ENCODE results near the gene APC. TPM values are rescaled to one million over a fixed set of nuclear protein-coding genes. Genes with fewer than 3 reads are reported as not detected.

Gene APC
- total RNA-seq, 1 experiment from 2014 or later: 33.7 TPM

DNA sequence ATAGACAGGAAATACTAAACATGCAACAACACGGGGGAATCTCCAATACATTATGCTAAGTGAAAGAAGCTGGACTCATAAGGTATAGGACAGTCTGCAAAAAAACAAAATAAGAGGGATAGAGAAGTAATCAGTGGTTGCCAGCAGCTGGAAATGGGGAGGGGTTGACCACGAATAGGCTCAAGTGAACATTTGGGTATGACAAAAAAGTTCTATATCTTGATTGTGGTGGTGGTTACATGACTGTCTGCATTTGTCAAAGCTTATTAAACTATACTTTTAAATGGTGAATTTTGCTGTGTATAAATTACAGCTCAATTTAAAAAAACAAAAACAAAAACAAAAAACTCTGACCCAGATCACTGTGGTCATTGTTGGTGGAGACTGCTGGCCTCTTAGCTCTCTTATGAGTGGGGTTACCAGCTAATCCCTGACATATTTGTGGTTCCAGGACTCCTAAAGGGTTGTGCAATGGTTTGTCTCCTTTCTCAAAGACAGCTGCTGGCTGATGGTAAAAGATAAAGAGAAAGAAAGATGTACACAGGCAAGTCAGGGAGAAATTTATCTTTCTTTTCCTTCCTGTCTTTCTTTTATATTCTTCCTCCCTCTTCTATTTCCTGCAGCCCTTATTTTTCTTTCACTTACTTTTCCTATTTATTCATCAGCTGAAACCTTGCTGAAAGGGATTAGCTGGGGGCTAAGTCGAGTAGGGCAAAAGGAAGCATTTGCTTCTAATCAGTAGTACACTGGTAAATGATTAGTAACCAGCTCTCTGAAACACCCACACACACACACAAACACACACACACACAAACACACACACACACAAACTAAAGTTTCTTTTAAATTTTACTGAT is 42.6 kb upstream of the APC start:
- Histone ChIP-seq H3K4me1 (ENCODE audit: control insufficient read depth, insufficient read depth, low read length) (no peaks in the 10 kb centered on the region), H3K4me3 (ENCODE audit: low read depth in 2 of 2, low read length in 2 of 2) (no peak overlapping the region), H3K9me3 (ENCODE audit: control insufficient read depth, insufficient read depth, low read depth, low read length) (no peaks in the 10 kb centered on the region), H3K36me3 (ENCODE audit: control insufficient read depth, insufficient read depth, low read length) (no peaks in the 10 kb centered on the region), H3K27me3 (ENCODE audit: control insufficient read depth, insufficient read depth, low read length) (no peaks in the 10 kb centered on the region; the same call in 1 of the 2 replicates), H3K27ac (ENCODE audit: low read length) (no peak overlapping the region)
- in situ Hi-C loops (cut with HindIII; ENCODE audit: low pct_unique_long_range_greater_than_20kb, low sequenced_read_pairs) (no loop called here), intact Hi-C loops (cut with micrococcal nuclease; ENCODE audit: unreplicated experiment) (loop anchor here (5.0 kb wide), 1 partner anchor 152 kb away; no protein-coding TSS in a partner anchor)
- ChIA-PET CTCF (no interaction called here), POLR2A (no interaction called here)
- no TSS peak for BruUV-seq (replicated peaks)
- DNase-seq (ENCODE audit: low read depth, low spot score): no peak
- no peak for ATAC-seq
- TF ChIP-seq POLR2AphosphoS5 (IDR thresholded peaks at IDR 0.05; ENCODE audit: low read depth, low read length) (no peak), TCF7L2 (IDR thresholded peaks at IDR 0.05; ENCODE audit: low read depth, low read length) (no peak)

DNA sequence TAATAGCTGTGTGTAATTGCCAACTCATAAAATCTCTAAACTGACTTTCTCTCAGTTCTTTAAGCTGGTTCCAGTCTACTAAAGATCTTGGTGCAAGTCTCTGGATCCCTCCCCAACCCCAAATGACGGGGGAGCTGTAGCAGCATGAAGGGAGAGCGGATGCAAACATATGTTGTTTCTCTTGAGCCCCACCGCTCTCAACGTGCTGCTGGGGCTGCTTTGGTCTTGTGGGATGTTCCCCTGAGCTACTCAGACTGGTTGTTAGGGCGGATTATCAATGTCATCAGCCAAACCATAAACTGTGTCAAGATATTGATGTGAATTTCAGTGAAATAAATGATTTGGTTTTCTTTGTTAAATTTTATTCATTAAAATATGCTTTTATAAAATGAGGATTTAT is 40.9 kb upstream of the APC start:
- Histone ChIP-seq H3K4me3 (ENCODE audit: low read depth in 2 of 2, low read length in 2 of 2) (no peak overlapping the region), H3K36me3 (ENCODE audit: control insufficient read depth, insufficient read depth, low read length) (no peaks in the 10 kb centered on the region), H3K4me1 (ENCODE audit: control insufficient read depth, insufficient read depth, low read length) (no peaks in the 10 kb centered on the region), H3K27ac (ENCODE audit: low read length) (no peak overlapping the region), H3K27me3 (ENCODE audit: control insufficient read depth, insufficient read depth, low read length) (no peaks in the 10 kb centered on the region; the same call in 1 of the 2 replicates), H3K9me3 (ENCODE audit: control insufficient read depth, insufficient read depth, low read depth, low read length) (no peaks in the 10 kb centered on the region)
- DNase-seq (ENCODE audit: low read depth, low spot score) (no peak), ATAC-seq (no peak)
- BruUV-seq (replicated peaks): no TSS peak
- no peak for TF ChIP-seq SIN3A (IDR thresholded peaks at IDR 0.05; ENCODE audit: borderline replicate concordance, insufficient read depth, low read depth, low read length)
- TF ChIP-seq, protein P1, sequence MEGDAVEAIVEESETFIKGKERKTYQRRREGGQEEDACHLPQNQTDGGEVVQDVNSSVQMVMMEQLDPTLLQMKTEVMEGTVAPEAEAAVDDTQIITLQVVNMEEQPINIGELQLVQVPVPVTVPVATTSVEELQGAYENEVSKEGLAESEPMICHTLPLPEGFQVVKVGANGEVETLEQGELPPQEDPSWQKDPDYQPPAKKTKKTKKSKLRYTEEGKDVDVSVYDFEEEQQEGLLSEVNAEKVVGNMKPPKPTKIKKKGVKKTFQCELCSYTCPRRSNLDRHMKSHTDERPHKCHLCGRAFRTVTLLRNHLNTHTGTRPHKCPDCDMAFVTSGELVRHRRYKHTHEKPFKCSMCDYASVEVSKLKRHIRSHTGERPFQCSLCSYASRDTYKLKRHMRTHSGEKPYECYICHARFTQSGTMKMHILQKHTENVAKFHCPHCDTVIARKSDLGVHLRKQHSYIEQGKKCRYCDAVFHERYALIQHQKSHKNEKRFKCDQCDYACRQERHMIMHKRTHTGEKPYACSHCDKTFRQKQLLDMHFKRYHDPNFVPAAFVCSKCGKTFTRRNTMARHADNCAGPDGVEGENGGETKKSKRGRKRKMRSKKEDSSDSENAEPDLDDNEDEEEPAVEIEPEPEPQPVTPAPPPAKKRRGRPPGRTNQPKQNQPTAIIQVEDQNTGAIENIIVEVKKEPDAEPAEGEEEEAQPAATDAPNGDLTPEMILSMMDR (IDR thresholded peaks at IDR 0.05): no peak
- TF ChIP-seq, protein P2, sequence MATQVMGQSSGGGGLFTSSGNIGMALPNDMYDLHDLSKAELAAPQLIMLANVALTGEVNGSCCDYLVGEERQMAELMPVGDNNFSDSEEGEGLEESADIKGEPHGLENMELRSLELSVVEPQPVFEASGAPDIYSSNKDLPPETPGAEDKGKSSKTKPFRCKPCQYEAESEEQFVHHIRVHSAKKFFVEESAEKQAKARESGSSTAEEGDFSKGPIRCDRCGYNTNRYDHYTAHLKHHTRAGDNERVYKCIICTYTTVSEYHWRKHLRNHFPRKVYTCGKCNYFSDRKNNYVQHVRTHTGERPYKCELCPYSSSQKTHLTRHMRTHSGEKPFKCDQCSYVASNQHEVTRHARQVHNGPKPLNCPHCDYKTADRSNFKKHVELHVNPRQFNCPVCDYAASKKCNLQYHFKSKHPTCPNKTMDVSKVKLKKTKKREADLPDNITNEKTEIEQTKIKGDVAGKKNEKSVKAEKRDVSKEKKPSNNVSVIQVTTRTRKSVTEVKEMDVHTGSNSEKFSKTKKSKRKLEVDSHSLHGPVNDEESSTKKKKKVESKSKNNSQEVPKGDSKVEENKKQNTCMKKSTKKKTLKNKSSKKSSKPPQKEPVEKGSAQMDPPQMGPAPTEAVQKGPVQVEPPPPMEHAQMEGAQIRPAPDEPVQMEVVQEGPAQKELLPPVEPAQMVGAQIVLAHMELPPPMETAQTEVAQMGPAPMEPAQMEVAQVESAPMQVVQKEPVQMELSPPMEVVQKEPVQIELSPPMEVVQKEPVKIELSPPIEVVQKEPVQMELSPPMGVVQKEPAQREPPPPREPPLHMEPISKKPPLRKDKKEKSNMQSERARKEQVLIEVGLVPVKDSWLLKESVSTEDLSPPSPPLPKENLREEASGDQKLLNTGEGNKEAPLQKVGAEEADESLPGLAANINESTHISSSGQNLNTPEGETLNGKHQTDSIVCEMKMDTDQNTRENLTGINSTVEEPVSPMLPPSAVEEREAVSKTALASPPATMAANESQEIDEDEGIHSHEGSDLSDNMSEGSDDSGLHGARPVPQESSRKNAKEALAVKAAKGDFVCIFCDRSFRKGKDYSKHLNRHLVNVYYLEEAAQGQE (IDR thresholded peaks at IDR 0.05; ENCODE audit: insufficient read depth in 1 of 2, low read depth in 2 of 2, low read length in 1 of 2): no peak
- no peak for TF ChIP-seq TCF7L2 (IDR thresholded peaks at IDR 0.05; ENCODE audit: low read depth, low read length)
- TF ChIP-seq POLR2AphosphoS5 (IDR thresholded peaks at IDR 0.05; ENCODE audit: low read depth, low read length): no peak
- ChIA-PET POLR2A (no interaction called here), CTCF (no interaction called here)
- in situ Hi-C loops (cut with HindIII; ENCODE audit: low pct_unique_long_range_greater_than_20kb, low sequenced_read_pairs): no loop called here
- intact Hi-C loops (cut with micrococcal nuclease; ENCODE audit: unreplicated experiment): no loop called here

DNA sequence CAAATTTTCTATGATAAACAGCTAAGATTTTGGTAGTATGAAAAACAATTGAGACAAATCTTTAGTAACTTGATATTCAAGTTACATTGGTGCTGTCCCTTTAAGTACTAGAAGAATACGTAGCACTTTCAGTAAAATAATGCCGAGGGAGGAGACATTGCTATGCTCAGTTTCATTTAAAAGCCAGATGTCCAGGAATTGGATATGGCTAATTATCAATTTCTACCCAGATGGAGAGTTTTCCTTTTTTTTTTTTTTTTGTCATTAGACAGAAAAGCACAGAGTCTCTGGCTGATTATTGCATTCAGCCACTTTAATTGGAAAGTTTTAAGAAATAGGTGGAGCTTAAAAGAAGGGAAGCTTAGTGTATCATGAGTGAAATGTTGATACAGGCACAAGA is 40.4 kb upstream of the APC start:
- in situ Hi-C loops (cut with HindIII; ENCODE audit: low pct_unique_long_range_greater_than_20kb, low sequenced_read_pairs): no loop called here

More for the DNA sequence above, 40.4 kb upstream of the APC start:
- no peaks in the 10 kb centered on the region for H3K36me3 ChIP-seq (ENCODE audit: control insufficient read depth, insufficient read depth, low read length)
- DNase-seq (ENCODE audit: low read depth, low spot score): no peak
- no peaks in the 10 kb centered on the region for H3K4me1 ChIP-seq (ENCODE audit: control insufficient read depth, insufficient read depth, low read length)
- no peaks in the 10 kb centered on the region for H3K9me3 ChIP-seq (ENCODE audit: control insufficient read depth, insufficient read depth, low read depth, low read length)
- TF ChIP-seq, protein P1 (IDR thresholded peaks at IDR 0.05): no peak
- no peak for TF ChIP-seq TCF7L2 (IDR thresholded peaks at IDR 0.05; ENCODE audit: low read depth, low read length)
- TF ChIP-seq SIN3A (IDR thresholded peaks at IDR 0.05; ENCODE audit: borderline replicate concordance, insufficient read depth, low read depth, low read length): no peak
- TF ChIP-seq, protein P2 (IDR thresholded peaks at IDR 0.05; ENCODE audit: insufficient read depth in 1 of 2, low read depth in 2 of 2, low read length in 1 of 2): no peak
- no peak for TF ChIP-seq POLR2AphosphoS5 (IDR thresholded peaks at IDR 0.05; ENCODE audit: low read depth, low read length)
- H3K27ac ChIP-seq (ENCODE audit: low read length): no peak overlapping the region
- H3K4me3 ChIP-seq (ENCODE audit: low read depth in 2 of 2, low read length in 2 of 2): no peak overlapping the region
- POLR2A ChIA-PET: no interaction called here
- no peaks in the 10 kb centered on the region; the same call in 1 of the 2 replicates for H3K27me3 ChIP-seq (ENCODE audit: control insufficient read depth, insufficient read depth, low read length)
- CTCF ChIA-PET: interaction anchor here (0.6 kb wide), 1 partner anchor 86 kb away, joined by 11 read pairs; no protein-coding TSS in a partner anchor
- BruUV-seq (replicated peaks): no TSS peak
- ATAC-seq: no peak
- intact Hi-C loops (cut with micrococcal nuclease; ENCODE audit: unreplicated experiment): no loop called here
